ENCODE results near the gene RAB12.

DNA sequence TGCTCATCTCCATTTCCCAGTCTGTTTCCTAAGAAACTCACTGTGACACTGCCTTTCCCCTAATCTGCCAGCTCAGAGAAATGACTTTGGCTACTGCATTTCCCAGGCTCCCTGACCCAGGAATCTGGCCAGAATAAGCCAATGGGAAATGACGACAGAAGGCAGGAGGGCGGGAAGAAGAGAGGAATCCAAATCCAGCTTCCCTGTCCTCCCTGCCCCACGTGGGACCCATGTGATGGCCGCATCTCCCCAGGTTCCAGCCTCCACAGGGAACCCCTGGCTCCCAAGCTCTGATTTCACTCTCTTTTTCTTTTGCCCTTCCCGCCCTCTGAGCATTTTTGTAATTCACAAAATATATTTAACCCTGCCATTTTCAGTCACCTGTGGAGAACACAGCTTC, 37.8 kb upstream of the RAB12 start:
- TF ChIP-seq, protein P1, sequence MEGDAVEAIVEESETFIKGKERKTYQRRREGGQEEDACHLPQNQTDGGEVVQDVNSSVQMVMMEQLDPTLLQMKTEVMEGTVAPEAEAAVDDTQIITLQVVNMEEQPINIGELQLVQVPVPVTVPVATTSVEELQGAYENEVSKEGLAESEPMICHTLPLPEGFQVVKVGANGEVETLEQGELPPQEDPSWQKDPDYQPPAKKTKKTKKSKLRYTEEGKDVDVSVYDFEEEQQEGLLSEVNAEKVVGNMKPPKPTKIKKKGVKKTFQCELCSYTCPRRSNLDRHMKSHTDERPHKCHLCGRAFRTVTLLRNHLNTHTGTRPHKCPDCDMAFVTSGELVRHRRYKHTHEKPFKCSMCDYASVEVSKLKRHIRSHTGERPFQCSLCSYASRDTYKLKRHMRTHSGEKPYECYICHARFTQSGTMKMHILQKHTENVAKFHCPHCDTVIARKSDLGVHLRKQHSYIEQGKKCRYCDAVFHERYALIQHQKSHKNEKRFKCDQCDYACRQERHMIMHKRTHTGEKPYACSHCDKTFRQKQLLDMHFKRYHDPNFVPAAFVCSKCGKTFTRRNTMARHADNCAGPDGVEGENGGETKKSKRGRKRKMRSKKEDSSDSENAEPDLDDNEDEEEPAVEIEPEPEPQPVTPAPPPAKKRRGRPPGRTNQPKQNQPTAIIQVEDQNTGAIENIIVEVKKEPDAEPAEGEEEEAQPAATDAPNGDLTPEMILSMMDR (IDR thresholded peaks at IDR 0.05; ENCODE audit: low read depth, low read length, poor library complexity, severe bottlenecking), result no peak
- no peak for TF ChIP-seq EZH2phosphoT487 (IDR thresholded peaks at IDR 0.05; ENCODE audit: borderline replicate concordance, low read length)

Measured in DOHH2 (cell line).